HG02981 (cell line): ENCODE measurements around the gene BCAT1.
"Not testable (repeated sequence)": the region's sequence is repeated elsewhere in the genome, so short reads cannot be mapped to it uniquely, and the experiment has no call there.

ENCODE experiments used
- ATAC-seq: cut with Tn5 transposase; IDR thresholded peaks from one replicate; pipeline ENCODE4 v1.9.1; 2021; ENCODE audit warnings: mild to moderate bottlenecking, moderate library complexity; ENCODE audit not compliant: unreplicated experiment

BCAT1 gene

DNA sequence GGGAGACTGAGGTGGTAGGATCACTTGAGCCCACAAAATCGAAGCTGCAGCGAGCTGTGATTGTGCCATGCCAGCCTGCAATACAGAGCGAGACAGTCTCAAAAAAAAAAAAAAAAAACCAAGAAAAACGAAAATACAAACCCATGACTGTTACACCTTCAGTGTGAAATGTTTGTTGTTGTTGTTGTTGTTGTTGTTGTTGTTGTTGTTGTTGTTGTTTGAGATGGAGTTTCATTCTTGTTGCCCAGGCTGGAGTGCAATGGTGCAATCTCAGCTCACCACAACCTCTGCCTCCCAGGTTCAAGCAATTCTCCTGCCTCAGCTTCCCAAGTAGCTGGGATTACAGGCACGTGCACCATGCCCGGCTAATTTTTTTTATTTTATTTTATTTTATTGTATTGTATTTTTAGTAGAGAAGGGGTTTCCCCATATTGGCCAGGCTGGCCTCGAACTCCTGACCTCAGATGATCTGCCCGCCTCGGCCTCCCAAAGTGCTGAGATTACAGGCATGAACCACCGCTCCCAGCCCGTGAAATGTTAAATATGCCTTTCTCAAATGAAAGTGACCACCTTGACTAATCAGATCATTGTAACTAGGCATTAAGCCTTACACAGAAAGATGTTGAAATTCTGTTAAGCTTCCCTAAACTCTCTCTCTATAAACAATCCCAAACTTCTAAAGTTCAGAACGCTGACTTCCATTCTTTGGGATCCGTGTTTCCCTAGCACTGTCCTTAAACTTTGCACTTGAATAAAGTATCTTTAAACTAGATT is 20.2 kb downstream of the BCAT1 start:
- ATAC-seq = not testable (repeated sequence)

DNA sequence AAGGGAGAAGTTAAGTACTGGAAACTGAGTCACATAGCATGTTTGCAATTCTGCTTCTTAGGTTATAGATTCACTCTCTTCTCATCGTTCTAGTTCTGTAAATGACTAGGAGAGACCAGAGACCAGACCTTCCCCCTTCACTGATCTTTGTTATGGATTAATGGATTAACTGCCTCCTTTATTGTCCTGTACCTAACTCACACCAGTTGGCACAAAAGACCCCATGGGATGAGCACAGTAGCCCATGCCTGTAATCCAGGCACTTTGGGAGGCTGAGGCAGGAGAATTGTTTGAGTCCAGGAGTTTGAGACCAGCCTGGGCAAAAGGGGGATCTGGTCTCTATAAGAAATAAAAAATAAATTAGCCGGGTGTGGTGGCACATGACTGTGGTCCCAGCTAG is 20.8 kb downstream of the BCAT1 start:
- ATAC-seq = no peak

DNA sequence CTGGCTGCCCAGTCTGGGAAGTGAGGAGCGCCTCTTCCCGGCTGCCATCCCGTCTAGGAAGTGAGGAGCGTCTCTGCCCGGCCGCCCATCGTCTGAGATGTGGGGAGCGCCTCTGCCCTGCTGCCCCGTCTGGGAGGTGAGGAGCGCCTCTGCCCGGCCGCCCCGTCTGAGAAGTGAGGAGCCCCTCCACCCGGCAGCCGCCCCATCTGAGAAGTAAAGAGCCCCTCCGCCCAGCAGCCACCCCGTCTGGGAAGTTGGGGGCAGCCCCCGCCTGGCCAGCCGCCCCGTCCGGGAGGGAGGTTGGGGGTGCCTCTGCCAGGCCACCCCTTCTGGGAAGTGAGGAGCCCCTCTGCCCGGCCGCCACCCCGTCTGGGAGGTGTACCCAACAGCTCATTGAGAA is 22.8 kb downstream of the BCAT1 start:
- ATAC-seq = not testable (repeated sequence)

DNA sequence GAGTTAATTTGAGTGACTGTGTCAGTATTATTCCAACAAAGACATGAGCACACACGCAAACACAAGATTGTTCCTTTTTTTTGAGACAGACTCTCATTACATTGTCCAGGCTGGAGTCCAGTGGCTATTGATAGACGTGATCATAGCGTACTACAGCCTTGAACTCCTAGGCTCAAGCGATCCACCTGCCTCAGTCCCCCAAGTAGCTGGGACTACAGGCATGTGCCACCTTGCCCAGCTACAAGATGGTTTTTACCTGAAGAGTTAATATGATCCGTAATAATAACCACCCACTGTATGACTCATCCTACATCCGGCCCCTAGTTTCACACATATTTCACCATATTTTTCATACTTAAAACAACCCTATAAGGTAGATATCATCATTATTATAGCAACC is 26.8 kb downstream of the BCAT1 start:
- no peak for ATAC-seq

DNA sequence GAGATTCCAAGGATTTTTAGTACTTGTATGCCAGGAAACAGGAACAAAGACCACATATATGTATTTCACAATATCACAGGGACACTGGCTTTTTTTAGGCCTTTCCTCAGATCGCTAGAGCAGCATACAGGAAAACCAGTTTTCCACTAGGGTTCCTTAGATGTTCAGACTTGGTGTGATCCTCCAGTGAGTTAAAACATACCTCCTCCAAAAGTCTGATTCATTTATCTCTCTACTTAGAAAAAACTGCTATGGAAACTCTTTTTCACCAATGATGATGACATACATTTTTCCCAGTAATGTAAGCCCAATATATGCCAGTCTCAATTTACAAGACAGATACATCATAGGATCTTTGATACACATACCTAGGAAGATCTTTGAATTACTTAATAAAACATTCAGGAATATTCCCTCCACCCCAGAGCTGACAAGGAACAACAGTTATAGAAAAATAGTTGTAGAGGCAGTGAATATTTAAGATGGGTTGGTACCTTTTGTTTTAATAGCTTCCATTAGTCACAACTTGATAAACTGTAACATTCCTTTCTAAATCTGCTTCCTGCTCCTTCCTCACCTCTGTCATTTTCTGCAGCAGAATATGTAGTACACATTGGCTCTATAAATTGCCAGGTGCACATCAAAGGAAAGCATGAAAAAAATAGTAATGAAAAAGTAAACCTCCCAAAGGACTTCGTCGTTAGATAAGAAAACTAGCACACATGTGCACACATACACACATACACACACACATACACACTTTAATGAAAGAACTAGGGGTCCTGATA is 27.5 kb downstream of the BCAT1 start:
- ATAC-seq = no peak

DNA sequence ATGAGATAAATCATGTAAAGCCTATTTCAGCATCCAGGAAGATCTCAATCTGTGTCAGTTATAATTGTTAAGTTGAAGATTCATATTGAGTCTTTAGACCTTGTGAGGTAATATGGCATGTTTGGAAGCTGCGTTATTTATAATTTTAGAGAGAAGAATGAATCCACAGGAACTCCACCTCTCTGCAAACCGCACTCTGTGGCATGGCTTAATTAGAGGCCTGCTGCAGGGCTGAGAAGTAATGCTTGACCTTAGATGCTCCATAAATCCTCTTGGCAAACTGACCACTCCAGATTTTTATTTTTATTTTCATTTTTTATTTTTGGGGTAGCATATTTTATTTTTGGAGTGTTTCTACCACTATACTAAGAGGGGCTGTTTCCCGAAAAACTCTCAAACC is 28.8 kb downstream of the BCAT1 start:
- ATAC-seq = no peak

DNA sequence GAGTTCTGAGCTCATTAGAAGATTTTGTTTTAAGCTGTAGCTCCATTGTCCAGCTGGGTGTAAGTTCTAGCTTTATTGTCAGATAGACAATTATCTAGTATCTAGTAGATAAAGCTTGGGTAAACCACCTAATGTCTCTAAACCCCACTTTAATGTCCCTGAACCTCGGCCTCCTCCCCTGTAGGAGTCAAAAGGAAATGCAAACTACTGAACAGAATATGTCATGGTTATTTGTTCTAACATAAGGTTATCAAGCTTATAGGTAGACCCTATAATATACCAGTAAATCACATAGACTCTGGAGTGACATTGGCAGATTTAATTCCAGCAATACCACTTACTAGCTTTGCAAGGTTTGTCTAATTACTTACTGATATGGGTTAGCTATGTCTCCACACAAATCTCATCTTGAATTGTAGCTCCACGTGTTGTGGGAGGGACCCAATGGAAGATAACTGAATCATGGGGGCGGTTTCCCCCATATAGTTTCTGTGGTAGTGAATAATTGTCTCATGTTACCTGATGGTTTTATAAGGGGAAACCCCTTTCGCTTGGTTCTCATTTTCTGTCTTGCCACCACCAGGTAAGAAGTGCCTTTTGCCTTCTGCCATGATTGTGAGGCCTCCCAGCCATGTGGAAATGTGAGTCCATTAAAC is 29.4 kb downstream of the BCAT1 start:
- no peak for ATAC-seq

DNA sequence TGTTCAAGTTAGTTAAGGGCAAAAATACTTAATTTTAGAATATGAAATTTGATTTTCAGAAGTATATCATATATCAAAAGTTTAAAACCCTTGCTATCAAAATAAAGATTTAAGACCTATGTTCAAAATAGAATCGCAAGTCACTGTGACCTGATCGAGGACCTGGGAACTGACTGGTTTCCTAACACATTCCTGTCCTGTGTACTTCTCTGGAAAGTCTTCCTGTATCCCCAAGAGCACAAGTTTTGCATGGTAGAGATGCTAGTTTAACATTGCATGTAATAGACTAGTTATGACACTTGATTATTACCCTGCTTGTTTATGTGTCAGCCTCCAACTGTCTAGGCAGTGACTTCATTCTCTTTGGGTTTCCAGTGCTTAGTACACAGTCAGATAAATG is 30.3 kb downstream of the BCAT1 start:
- ATAC-seq = no peak

DNA sequence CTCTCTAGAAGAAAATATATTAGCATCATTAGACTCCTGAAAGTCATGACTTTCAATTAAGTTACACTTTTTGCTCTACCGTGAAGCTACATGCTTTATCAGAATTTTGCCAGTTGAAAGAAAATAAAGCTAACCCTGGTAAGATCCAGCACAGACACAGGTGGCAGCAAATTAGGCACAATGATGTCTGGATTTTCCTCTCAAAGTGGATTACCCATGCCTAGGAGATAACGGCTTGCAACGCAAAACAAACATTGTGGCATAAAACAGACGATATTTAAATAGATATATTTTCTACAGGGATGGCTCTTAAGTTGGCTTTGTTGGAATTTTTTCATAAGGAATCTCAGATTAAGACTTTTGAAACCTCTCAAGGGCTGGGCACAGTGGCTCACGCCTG is 33.4 kb downstream of the BCAT1 start:
- ATAC-seq = no peak

DNA sequence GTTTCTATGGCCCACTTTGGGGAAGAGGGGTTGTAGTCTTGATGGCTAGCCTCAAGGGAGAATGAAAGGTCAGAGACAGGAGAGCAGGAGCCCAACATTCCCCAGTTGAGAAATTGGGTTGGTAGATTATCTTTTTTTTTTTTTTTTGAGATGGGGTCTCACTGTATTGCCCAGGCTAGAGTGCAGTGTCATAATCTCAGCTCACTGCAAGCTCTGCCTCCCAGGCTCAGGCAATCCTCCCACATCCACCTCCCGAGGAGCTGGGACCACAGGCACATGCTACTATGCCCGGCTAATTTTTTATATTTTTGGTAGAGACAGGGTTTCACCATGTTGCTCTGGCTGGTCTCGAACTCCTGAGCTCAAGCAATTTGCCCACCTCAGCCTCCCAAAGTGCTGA is 34.9 kb downstream of the BCAT1 start:
- no peak for ATAC-seq

DNA sequence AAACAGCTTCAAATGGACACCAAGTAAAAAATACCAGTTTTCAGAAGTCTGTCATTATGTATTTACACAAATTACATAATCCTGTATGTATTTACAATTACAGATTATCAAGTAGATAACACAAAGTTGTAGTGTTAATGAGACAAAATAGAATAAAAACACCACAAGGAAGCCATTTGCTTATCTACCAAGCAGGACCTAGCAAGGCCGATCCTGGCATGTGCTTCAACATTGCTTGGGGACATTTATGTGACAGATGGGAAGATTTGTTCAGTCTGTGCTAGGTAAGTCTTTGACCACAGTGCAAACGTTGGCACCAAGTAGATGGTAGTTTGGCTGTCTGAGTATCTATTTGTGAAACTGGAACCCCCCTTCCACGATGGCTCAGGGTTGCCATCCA is 35.8 kb downstream of the BCAT1 start:
- ATAC-seq = no peak

DNA sequence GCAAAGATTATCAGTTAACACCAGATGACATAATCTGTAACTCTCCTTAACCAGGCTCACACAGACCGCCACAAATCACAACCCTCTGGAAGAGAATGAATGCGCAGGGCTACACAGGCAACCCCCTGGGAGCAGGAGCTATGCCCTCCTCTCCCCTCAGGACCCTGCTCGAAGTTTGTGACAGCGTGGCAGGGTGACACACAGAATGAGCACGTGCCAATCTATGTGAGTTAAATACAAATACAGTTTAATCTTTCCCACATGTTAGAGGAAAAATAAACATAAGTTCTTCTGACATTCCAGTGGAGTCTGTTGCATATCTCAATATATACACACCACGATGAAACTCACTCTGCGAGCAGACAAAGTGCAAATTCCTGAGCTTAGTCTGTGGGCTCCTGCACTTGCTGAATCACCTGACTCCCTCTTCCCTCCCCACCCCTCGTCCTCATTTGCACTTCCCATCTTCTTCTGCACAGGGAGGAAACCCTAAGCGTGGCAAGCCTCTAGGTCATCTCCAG is 37.6 kb downstream of the BCAT1 start:
- ATAC-seq = no peak

DNA sequence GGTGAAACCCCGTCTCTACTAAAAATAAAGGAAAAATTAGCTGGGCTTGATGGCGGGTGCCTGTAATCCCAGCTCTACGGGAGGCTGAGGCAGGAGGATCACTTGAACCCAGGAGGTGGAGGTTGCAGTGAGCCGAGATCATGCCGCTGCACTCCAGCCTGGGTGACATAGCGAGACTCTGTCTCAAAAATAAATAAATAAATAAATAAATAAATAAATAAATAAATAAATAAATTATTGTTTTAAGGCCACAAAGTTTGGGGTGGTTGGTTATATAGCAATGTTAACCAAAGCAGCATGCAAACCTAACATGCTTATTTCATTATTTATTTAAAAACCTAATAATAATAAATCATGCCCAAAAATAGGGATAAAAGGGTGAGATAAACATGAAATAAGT is 38.7 kb downstream of the BCAT1 start:
- ATAC-seq = not testable (repeated sequence)

DNA sequence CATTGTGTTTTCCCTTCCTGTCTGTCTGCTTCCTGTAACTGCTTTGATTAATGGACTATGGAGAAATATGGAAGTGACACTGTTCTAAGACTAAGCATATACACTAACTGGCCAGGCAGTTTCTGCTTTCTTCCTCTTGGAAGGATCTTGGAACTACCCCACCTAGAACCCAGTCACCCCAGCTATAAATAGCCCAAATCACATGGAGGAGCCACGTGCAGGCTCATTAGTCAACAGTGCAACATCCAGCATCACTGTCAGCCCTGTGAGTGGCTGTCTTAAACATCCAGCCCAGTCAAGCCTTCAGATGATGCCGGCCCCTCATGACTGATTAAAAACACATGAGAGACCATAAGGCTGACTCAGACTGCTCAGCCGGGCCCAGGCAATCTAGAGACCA is 39.2 kb downstream of the BCAT1 start:
- ATAC-seq = no peak

DNA sequence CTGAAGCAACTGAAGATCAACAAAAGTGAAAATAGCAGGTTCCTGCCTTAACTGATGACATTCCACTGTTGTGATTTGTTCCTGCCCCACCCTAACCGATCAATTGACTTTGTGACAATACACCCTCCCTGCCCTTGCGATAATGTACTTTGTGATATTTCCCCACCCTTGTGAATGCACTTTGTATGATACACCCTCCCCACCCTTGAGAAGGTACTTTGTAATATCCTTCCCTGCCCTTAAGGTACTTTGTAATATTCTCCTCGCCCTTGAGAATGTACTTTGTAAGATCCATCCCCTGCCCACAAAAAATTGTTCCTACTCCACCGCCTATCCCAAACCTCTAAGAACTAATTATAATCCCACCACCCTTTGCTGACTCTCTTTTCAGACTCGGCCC is 41.4 kb downstream of the BCAT1 start:
- no peak for ATAC-seq

DNA sequence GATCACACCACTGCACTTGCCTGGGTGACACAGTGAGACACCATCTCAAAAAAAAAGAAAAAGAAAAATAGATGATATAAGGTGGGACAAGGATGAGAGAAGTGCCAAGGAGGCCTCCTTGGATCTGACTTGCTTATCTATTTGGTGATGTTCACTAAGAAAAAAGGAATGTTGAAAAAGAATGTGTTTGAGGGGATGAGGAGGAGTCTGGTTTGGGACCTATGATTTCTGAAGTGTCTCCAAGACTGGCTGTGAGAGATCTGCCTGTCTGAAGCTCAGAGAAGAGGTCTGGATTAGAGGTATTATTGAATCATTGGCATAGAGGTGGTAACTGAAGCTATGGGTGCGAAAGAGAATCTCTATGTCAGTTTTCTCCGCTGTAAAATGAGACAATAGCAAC is 42.8 kb downstream of the BCAT1 start:
- ATAC-seq = no peak

DNA sequence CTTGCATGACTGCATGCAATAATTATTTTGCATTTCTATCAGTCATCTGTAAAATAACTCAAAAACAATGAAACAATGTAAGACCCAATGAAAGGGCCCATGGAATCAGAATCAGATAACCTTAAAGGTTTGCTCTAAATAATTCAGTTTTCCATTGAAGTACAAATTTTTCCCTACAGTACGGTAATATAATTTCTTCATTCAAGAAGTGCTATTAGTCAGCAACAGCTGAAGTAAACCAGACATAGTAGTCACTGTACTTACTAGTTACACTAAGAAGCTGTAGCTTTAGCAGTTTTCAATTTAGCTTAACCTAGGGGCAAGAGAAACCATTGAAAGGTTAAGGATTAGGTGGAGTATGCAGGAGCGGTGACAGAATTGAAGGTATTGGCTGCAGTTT is 43.5 kb downstream of the BCAT1 start:
- no peak for ATAC-seq

DNA sequence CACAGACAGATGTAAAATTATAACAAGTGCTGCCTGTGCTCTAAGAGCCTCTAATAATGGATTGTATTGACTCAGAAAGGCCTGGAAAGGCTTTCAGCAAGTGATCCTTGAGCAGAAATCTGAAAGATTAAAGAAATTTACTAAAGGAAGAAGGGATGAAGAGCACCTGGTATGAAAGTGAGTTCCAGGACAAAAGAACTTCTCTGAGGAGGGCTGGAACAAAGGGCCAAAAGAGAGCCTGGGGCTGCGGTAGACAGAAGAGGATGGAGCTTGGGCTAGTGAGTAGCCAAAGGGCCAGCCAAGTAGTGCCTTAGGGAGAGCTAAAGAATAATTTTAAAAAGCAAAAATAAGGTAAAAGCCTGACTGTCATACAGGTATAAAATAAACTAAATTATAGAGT is 44.0 kb downstream of the BCAT1 start:
- no peak for ATAC-seq

DNA sequence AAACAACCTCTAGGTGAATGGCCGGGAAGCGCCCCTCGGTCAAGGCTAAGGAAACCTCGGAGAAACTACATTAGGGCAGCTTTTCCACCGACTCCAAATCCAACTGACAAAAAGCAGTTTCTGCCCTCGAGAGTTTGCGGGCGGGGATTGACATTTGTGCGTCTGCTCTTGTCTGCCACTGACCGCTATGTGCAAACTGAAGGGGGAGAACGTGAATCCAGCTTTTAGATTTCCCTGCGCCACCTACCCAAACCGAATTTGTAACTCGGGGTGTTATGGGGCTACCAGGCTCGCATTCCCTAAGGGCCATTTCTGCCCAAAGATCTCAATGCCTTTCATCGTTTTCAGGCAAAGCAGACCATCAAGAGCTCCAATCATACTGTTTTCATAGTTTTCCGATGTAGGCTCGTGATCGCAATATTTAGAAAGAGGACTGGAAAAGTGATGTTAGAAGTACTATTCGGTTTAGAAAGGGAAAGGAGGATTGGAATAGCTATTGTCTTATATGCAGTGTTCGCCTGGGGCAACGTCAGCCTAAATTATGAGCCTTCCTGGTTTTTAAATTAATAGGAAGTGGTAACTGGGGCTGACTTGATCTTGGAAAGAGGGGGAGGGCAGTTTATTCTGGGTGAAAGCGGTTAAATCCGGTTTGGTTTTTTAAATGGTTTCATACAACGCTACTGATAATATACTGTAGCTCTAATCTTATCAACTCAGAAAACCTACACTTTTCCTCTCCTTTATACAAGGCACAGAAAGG is 45.4 kb downstream of the BCAT1 start:
- no peak for ATAC-seq

DNA sequence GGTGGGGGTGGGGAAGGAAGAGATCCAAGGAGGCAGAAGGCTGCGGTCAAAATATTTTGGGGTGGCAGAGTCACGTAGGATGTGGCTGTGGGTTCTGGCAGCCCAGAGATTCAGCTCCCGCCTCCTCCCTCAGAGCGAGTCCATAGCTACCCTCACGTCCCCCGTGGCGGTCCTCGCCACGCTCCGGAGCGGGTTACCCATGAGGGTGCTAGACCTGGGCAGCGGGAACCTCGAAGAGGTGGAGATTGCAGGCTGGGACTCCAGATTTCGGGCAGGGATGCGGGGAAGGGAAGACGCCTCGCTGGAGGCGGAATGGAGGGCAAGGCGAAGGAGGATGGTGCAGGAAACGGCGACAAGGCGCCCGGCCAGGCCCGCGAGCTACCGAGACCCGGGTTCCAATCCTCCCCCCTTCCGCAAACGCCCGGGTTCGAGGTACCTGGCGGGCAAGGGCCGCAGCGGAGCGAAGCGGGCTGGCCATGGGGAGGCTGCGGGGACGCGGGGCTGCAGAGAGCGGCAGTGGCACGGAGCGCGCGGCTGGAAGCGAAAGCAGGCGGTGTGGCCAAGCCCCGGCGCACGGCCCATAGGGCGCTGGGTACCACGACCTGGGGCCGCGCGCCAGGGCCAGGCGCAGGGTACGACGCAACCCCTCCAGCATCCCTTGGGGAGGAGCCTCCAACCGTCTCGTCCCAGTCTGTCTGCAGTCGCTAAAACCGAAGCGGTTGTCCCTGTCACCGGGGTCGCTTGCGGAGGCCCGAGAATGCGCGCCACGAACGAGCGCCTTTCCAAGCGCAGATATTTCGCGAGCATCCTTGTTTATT is 46.2 kb downstream of the BCAT1 start:
- no peak for ATAC-seq
